HEK293 (cell line): ENCODE data around the gene UBE2G2.

Experiments used
- CTCF ChIP-seq: fragments of 450-650 bp; formaldehyde crosslinking; IDR thresholded peaks from 2 replicates; pipeline ENCODE4 v1.5.1; 2016; ENCODE audit warnings: missing biosample characterization, missing genetic modification characterization
- ZFP41 ChIP-seq: fragments of 450-650 bp; formaldehyde crosslinking; IDR thresholded peaks from 2 replicates; pipeline ENCODE4 v1.5.1; 2016; ENCODE audit warnings: missing biosample characterization, missing genetic modification characterization, borderline replicate concordance
- ZNF169 ChIP-seq: fragments of 450-650 bp; formaldehyde crosslinking; IDR thresholded peaks from 2 replicates; pipeline ENCODE4 v1.5.1; 2016; ENCODE audit warnings: missing biosample characterization, missing genetic modification characterization

GRCh38 chr21:44780767-44781459 lies 20.7 kb downstream of the UBE2G2 start:
- TF ChIP-seq CTCF (tag by site-specific recombination) (no peak), ZFP41 (tag by site-specific recombination) (no peak), ZNF169 (tag by site-specific recombination) (no peak)
